SK-N-SH (cell line): ENCODE results near the gene CYP2W1.

ENCODE experiments used
- CTCF ChIP-seq: fragments of 200-600 bp; sonication (generic); IDR thresholded peaks from 2 replicates; pipeline ENCODE4 v1.6.1; 2017; ENCODE audit warnings: antibody characterized with exemption, mild to moderate bottlenecking, moderate library complexity
- POLR2AphosphoS5 ChIP-seq: IDR thresholded peaks from 2 replicates; pipeline ENCODE4 v1.6.1; 2012; ENCODE audit warnings: low read depth, low read length
- RAD21 ChIP-seq: IDR thresholded peaks from 2 replicates; pipeline ENCODE4 v1.6.1; 2012; ENCODE audit warnings: mild to moderate bottlenecking, low read length

- TF ChIP-seq POLR2AphosphoS5 = no peak
- no peak for TF ChIP-seq CTCF
- TF ChIP-seq RAD21 = no peak
These were observed 1.0 kb upstream of the CYP2W1 start for GRCh38 chr7:981793-982510.
